Activated T-cell treated with anti-CD3 and anti-CD28 coated beads, Interleukin-2, amount 50 U/mL, for 72 hours (primary cell): ENCODE measurements around the gene TPST2. TPM values are rescaled to one million over a fixed set of nuclear protein-coding genes. Genes with fewer than 3 reads are reported as not detected.

ENCODE experiments used
- total RNA-seq, 2 donors: library from RNA; stranded (reverse); gene quantifications; one replicate each; pipeline ENCODE4 v1.2.3, GENCODE V29; 2022

TPST2 gene
- total RNA-seq, 2 donors from 2014 or later = 19.0 to 23.2 TPM

Other genes starting within 250 kb of the TPST2 start
- 10 to 100 TPM; 14.6 to 18.1 TPM for gene ASPHD2, start 160.9 kb downstream of the TPST2 start, total RNA-seq
- 10 to 100 TPM; 50.5 to 62.2 TPM for gene HPS4, start 106.3 kb downstream of the TPST2 start, total RNA-seq
- gene SRRD, start 106.3 kb downstream of the TPST2 start, total RNA-seq = 10 to 100 TPM; 13.5 to 20.0 TPM
- gene TFIP11, start 77.7 kb downstream of the TPST2 start, total RNA-seq = 10 to 100 TPM; 47.0 to 62.5 TPM
- gene CRYBB1, start 27.9 kb upstream of the TPST2 start, total RNA-seq = not detected
- under 1 TPM in 1 of 2 donors, not detected in 1; 0.63 TPM for gene CRYBA4, start 31.8 kb upstream of the TPST2 start, total RNA-seq
- gene MIAT, start 67.5 kb upstream of the TPST2 start, total RNA-seq = 100 to 1,000 TPM in 1 of 2 donors, 10 to 100 TPM in 1; 65.9 to 113 TPM